Measurements from ENCODE around the gene TPPP2.

Gene TPPP2

DNA sequence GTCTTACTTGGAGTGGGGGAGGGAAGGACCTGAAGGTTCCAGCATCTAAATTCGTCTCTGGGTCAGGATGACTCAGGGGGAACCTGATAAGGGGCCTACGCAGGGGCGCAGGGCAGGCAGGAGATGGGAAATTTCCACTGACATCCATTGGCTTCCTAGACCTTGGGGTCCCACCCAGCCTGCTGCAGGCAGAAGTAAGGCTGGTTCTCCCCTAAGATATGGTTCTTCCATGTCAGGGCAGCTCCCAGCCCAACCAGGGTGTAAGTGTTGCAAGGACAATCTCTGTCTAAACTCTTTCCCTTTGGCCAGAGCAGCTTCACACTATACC is 3.1 kb upstream of the TPPP2 start (continued):
- TF ChIP-seq, protein P1, sequence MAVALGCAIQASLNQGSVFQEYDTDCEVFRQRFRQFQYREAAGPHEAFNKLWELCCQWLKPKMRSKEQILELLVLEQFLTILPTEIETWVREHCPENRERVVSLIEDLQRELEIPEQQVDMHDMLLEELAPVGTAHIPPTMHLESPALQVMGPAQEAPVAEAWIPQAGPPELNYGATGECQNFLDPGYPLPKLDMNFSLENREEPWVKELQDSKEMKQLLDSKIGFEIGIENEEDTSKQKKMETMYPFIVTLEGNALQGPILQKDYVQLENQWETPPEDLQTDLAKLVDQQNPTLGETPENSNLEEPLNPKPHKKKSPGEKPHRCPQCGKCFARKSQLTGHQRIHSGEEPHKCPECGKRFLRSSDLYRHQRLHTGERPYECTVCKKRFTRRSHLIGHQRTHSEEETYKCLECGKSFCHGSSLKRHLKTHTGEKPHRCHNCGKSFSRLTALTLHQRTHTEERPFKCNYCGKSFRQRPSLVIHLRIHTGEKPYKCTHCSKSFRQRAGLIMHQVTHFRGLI (tag by site-specific recombination; IDR thresholded peaks at IDR 0.05) = 0 out of 2 replicates have a peak, but pooled peaks have one; percentile 60
- TF ChIP-seq ZNF398 (tag by site-specific recombination; IDR thresholded peaks at IDR 0.05) = peak; percentile 31; the same call in 1 of the 2 replicates
- TF ChIP-seq, protein P2, sequence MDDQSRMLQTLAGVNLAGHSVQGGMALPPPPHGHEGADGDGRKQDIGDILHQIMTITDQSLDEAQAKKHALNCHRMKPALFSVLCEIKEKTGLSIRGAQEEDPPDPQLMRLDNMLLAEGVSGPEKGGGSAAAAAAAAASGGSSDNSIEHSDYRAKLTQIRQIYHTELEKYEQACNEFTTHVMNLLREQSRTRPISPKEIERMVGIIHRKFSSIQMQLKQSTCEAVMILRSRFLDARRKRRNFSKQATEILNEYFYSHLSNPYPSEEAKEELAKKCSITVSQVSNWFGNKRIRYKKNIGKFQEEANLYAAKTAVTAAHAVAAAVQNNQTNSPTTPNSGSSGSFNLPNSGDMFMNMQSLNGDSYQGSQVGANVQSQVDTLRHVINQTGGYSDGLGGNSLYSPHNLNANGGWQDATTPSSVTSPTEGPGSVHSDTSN (CRISPR knock-in tag; IDR thresholded peaks at IDR 0.05) = no peak
- no peak for TF ChIP-seq PRDM6 (tag by site-specific recombination; IDR thresholded peaks at IDR 0.05)
- 0 out of 2 replicates have a peak, but pooled peaks have one; percentile 7 for TF ChIP-seq ZNF335 (tag by site-specific recombination; conservative IDR thresholded peaks at IDR 0.05)
- TF ChIP-seq ZFHX2 (tag by site-specific recombination; conservative IDR thresholded peaks at IDR 0.05) = peak; percentile 27; the same call in 1 of the 2 replicates
- TF ChIP-seq PRDM4 (tag by site-specific recombination; IDR thresholded peaks at IDR 0.05) = no peak
- TF ChIP-seq ZNF561 (tag by site-specific recombination; IDR thresholded peaks at IDR 0.05; ENCODE audit: borderline replicate concordance) = no peak
- no peak for TF ChIP-seq ZNF426 (tag by site-specific recombination; IDR thresholded peaks at IDR 0.05)

DNA sequence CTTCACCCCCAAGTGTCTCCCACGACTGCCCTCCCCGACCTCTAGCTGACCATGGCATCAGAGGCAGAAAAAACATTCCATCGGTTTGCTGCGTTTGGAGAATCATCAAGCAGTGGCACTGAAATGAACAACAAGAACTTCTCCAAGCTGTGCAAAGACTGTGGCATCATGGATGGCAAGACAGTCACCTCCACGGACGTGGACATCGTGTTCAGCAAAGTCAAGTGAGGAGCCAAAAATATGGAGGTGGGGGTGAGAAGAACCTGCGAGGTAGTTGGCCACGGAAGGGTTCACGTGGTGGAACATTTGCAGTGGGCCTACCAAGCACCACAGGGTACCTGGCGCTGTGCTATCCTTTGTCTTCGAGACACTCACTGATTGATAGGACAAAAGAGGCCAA is 514 bp downstream of the TPPP2 start:
- ChIA-PET POLR2A (no interaction called here), CTCF (interaction anchor here (5.2 kb wide), 1 partner anchor 15 kb away, joined by 35 read pairs; no protein-coding TSS in a partner anchor)
- Histone ChIP-seq H3K36me3 (ENCODE audit: control insufficient read depth in 2 of 2, insufficient read depth in 1 of 2, low read length in 2 of 2) (no peaks in the 10 kb centered on the region), H3K27ac (ENCODE audit: extremely low read depth, low read depth, low read length) (no peak overlapping the region), H3K4me3 (ENCODE audit: low read depth, low read length) (no peak overlapping the region), H3K4me1 (ENCODE audit: control insufficient read depth, insufficient read depth, low read length) (peaks cover 5% of the 10 kb centered on the region; the same call in 1 of the 2 replicates), H3K9me3 (ENCODE audit: control insufficient read depth, insufficient read depth, low read depth, low read length) (no peaks in the 10 kb centered on the region)
- TF ChIP-seq KLF16 (tag by site-specific recombination; IDR thresholded peaks at IDR 0.05) (no peak), ZNF473 (tag by site-specific recombination; IDR thresholded peaks at IDR 0.05) (no peak), ZBTB8A (tag by site-specific recombination; IDR thresholded peaks at IDR 0.05) (no peak), REPIN1 (tag by site-specific recombination; IDR thresholded peaks at IDR 0.05; ENCODE audit: low read depth) (no peak), ZNF529 (tag by site-specific recombination; IDR thresholded peaks at IDR 0.05; ENCODE audit: insufficient replicate concordance) (no peak), ZNF558 (tag by site-specific recombination; IDR thresholded peaks at IDR 0.05) (no peak), ZNF626 (tag by site-specific recombination; IDR thresholded peaks at IDR 0.05) (no peak), ZFP69B (tag by site-specific recombination; IDR thresholded peaks at IDR 0.05) (no peak), SP3 (tag by site-specific recombination; IDR thresholded peaks at IDR 0.05) (no peak), ZNF391 (tag by site-specific recombination; IDR thresholded peaks at IDR 0.05; ENCODE audit: borderline replicate concordance, low read depth) (no peak), PRDM4 (tag by site-specific recombination; IDR thresholded peaks at IDR 0.05) (no peak), ZNF560 (tag by site-specific recombination; IDR thresholded peaks at IDR 0.05; ENCODE audit: borderline replicate concordance) (no peak)
- TF ChIP-seq, protein P3, sequence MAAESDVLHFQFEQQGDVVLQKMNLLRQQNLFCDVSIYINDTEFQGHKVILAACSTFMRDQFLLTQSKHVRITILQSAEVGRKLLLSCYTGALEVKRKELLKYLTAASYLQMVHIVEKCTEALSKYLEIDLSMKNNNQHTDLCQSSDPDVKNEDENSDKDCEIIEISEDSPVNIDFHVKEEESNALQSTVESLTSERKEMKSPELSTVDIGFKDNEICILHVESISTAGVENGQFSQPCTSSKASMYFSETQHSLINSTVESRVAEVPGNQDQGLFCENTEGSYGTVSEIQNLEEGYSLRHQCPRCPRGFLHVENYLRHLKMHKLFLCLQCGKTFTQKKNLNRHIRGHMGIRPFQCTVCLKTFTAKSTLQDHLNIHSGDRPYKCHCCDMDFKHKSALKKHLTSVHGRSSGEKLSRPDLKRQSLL (tag by site-specific recombination; IDR thresholded peaks at IDR 0.05) = no peak
- TF ChIP-seq, protein P4, sequence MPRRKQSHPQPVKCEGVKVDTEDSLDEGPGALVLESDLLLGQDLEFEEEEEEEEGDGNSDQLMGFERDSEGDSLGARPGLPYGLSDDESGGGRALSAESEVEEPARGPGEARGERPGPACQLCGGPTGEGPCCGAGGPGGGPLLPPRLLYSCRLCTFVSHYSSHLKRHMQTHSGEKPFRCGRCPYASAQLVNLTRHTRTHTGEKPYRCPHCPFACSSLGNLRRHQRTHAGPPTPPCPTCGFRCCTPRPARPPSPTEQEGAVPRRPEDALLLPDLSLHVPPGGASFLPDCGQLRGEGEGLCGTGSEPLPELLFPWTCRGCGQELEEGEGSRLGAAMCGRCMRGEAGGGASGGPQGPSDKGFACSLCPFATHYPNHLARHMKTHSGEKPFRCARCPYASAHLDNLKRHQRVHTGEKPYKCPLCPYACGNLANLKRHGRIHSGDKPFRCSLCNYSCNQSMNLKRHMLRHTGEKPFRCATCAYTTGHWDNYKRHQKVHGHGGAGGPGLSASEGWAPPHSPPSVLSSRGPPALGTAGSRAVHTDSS (tag by site-specific recombination; IDR thresholded peaks at IDR 0.05) = no peak
